AG04449 (cell line): ENCODE results near the gene VASN.

Source experiments
- CTCF ChIA-PET: fragments of 350-600 bp; formaldehyde crosslinking; extraction: SDS; loops from one replicate; lab custom pipeline; 2021; ENCODE audit warnings: antibody characterized with exemption; lab: Yijun Ruan, JAX
- POLR2A ChIA-PET: fragments of 400-600, 350-600 bp; formaldehyde crosslinking; extraction: SDS; loops from one replicate; lab custom pipeline; 2020; ENCODE audit warnings: antibody characterized with exemption, inconsistent platforms; lab: Yijun Ruan, JAX
- DNase-seq: peaks from one replicate; pipeline ENCODE4 v3.0.0-alpha.2; 2010; ENCODE audit warnings: low read depth, low spot score
- H3K4me3 ChIP-seq: 2 replicates; pipeline ENCODE4 v1.5.1; 2011; ENCODE audit warnings: low read depth, mild to moderate bottlenecking, control low read depth, low read length
- CTCF ChIP-seq: IDR thresholded peaks from one replicate; pipeline ENCODE4 v1.5.1; 2011; ENCODE audit warnings: mild to moderate bottlenecking, moderate library complexity, low read length, control low read depth, inconsistent platforms; ENCODE audit not compliant: insufficient read depth; ENCODE audit errors: missing control alignments

The VASN gene

GRCh38 chr16:4386951-4387565 lies 15.4 kb downstream of the VASN start:
- no peak for TF ChIP-seq CTCF
- DNase-seq, result no peak
- CTCF ChIA-PET, result interaction anchor here (1.1 to 23.7 kb wide), 4 partner anchors 8 to 29 kb away, joined by 4 to 389 read pairs (median 7); no protein-coding TSS in a partner anchor
- no peak overlapping the region for H3K4me3 ChIP-seq
- POLR2A ChIA-PET, result interaction anchor here (1.0 to 2.3 kb wide), 2 partner anchors 10 to 14 kb away, joined by 4 to 15 read pairs; no protein-coding TSS in a partner anchor

DNA sequence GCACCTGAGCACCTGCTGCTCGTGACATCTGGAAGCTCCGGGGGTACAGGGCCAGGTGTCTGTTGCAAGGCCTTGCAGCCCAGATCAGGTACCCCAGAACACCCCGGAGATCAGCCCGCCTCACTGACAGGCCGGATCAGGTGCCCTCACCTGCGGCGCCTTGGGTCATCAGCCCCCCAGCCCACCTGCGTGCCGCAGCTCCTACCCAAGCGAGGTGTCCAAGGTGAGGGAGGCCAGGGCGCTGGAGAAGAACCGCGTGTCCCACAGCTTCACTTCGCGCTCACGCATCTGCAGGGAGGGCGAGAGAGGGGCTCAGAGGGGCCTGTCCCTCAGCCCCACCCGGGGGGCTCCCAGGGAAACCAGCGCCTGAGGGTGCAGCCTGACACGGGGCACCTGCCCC lies 16.1 kb downstream of the VASN start:
- no peak for TF ChIP-seq CTCF
- H3K4me3 ChIP-seq, result no peak overlapping the region
- no peak for DNase-seq
- ChIA-PET POLR2A (no interaction called here), CTCF (interaction anchor here (1.1 to 23.7 kb wide), 3 partner anchors 16 to 30 kb away, joined by 5 to 389 read pairs (median 9); no protein-coding TSS in a partner anchor)

GRCh38 chr16:4388271-4389021 lies 16.8 kb downstream of the VASN start:
- POLR2A ChIA-PET, result interaction anchor here (3.3 kb wide), 1 partner anchor 16 kb away, joined by 18 read pairs; the partner anchor contains the start of gene VASN
- TF ChIP-seq CTCF, result no peak
- CTCF ChIA-PET, result interaction anchor here (0.9 to 23.7 kb wide), 3 partner anchors 13 to 28 kb away, joined by 3 to 389 read pairs (median 65); no protein-coding TSS in a partner anchor
- no peak overlapping the region for H3K4me3 ChIP-seq
- DNase-seq, result no peak

DNA sequence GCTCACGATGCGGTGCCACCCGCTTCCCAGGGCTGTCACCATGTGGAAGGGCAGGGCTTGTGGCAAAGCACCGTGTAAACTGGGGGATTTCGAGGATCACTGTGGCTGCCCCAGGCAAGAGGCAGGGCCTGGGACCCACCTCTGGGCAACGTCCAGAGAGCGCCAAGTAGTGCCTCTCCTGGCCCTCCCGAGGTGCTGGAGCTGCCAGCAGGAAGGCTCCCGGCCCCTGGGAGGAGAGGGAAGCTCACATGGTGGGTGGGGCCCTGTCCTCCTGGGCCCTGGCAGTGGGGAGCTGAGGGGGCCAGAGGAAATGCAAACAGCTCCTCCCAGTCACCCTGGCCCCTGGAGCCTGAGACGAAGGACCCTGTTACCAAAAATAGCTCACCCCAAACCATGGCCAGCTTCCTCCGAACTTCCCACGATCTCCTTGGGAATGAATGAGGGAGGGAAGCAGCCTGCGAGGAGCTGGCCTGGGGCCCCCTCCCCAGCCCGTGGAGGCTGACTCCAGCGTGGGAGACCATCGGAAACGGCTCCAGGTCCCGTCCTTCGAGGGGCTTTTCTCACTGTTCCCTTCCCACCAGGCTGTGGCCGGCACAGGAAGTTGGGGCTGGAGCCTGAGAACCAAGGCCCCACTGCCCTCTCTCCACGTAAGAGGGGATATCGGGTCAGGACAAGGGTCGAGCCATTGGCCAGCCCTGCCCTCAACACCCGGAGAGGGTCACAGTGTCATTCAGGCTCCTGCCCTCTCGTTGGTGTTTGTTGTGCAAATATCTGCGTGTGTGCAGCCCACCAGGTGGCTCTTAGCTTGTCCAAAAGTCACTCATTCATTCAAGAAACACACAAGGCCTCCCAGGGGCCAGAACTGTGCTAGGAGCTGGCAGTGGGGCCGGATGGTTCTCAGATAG lies 17.7 kb downstream of the VASN start:
- TF ChIP-seq CTCF, result no peak
- ChIA-PET CTCF (interaction anchor here (0.7 to 23.7 kb wide), 6 partner anchors 14 to 125 kb away, joined by 3 to 389 read pairs (median 4); partner anchors contain the start of gene PAM16), POLR2A (interaction anchor here (3.3 kb wide), 1 partner anchor 17 kb away, joined by 18 read pairs; the partner anchor contains the start of gene VASN)
- no peak overlapping the region for H3K4me3 ChIP-seq
- DNase-seq, result no peak

DNA sequence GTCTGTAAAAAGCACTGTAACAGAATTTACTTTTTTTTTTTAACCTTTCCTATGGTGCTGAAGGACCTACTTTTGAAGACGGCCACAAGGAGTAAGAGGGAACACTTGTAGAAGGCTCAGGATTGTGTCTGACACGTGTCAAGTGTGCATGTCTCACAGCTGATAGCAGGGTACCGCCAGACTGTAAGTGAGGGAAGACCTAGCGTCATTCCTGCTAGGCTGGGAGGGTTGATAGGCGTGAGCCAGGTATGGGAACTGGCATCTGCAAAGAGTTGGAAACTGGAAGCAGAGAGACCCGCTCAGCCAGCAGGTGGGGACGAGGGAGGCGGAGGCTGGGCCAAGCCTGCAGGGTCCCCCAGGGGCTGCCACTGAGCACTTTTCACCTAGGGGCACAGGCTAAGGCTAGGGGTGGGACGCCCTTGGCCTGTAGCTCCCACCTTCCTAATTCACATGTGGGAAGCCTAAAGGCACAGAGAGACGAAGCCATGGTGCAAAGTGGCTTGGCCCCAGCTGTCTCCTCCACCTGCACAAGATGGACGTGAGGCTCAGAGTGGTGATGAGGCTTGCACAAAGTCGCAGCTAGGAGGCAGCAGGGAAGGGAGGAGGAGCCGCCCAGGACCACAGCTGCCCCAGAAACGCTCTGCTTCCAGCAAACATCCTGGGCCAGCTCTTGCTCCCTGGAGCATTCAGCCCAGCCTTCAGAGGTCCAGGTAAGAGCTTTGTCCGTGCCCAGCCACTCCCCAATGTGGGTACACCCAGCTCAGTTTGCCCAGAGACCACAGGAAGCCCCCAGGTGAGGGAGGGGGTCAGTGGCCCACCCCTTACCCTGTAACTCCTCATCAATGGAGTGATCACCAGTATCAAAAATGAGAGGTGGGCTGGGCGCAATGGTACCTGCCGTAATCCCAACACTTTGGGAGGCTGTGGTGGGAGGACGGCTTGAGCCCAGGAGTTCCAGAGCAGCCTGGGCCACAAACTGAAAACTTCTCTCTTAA lies 18.9 kb downstream of the VASN start:
- no peak for DNase-seq
- peak; percentile 8 for TF ChIP-seq CTCF
- CTCF ChIA-PET, result interaction anchor here (0.7 to 23.7 kb wide), 6 partner anchors 13 to 126 kb away, joined by 3 to 389 read pairs (median 12); partner anchors contain the start of gene PAM16
- H3K4me3 ChIP-seq, result no peak overlapping the region
- POLR2A ChIA-PET, result interaction anchor here (3.3 kb wide), 1 partner anchor 18 kb away, joined by 18 read pairs; the partner anchor contains the start of gene VASN
